Mesendoderm (in vitro differentiated cells): ENCODE measurements around the gene KLHL6.

Source experiments
- DNase-seq: peaks from one replicate; pipeline ENCODE4 v3.0.0; 2013
- H2AK5ac ChIP-seq: 2 replicates; pipeline ENCODE4 v1.6.1; 2013; ENCODE audit warnings: low read length, inconsistent platforms
- H2BK120ac ChIP-seq: 2 replicates; pipeline ENCODE4 v1.6.1; 2013; ENCODE audit warnings: low read depth, mild to moderate bottlenecking, low read length, moderate library complexity, mixed read lengths
- H2BK15ac ChIP-seq: replicated peaks from 2 replicates; pipeline ENCODE4 v1.6.1; 2013; ENCODE audit warnings: low read depth, mild to moderate bottlenecking, moderate library complexity
- H2BK5ac ChIP-seq: 2 replicates; pipeline ENCODE4 v1.6.1; 2013; ENCODE audit warnings: low read length, inconsistent platforms
- H3K18ac ChIP-seq: 2 replicates; pipeline ENCODE4 v1.6.1; 2013; ENCODE audit warnings: mild to moderate bottlenecking, low read length, mixed read lengths
- H3K23ac ChIP-seq: one replicate; pipeline ENCODE4 v1.6.1; 2013; ENCODE audit warnings: low read length
- H3K27ac ChIP-seq: 2 replicates; pipeline ENCODE4 v1.5.1; 2013; ENCODE audit warnings: low read depth, mild to moderate bottlenecking, inconsistent platforms, low read length, moderate library complexity
- H3K27me3 ChIP-seq: 2 replicates; pipeline ENCODE4 v1.6.1; 2013; ENCODE audit warnings: low read length, control low read depth, mild to moderate bottlenecking, inconsistent platforms; ENCODE audit not compliant: insufficient read depth, poor library complexity
- H3K36me3 ChIP-seq: 2 replicates; pipeline ENCODE4 v1.6.1; 2013; ENCODE audit warnings: low read length, inconsistent platforms; ENCODE audit not compliant: control insufficient read depth, insufficient read depth
- H3K4ac ChIP-seq: one replicate; pipeline ENCODE4 v1.6.1; 2013; ENCODE audit warnings: low read depth, mild to moderate bottlenecking, low read length, moderate library complexity
- H3K4me1 ChIP-seq: 2 replicates; pipeline ENCODE4 v1.6.1; 2013; ENCODE audit warnings: low read depth, low read length, inconsistent platforms; ENCODE audit not compliant: control insufficient read depth
- H3K4me2 ChIP-seq: 2 replicates; pipeline ENCODE4 v1.6.1; 2013; ENCODE audit warnings: low read length
- H3K4me3 ChIP-seq: 2 replicates; pipeline ENCODE4 v1.5.1; 2013; ENCODE audit warnings: mild to moderate bottlenecking, low read length
- H3K56ac ChIP-seq: one replicate; pipeline ENCODE4 v1.6.1; 2013; ENCODE audit warnings: low read length
- H3K79me1 ChIP-seq: 2 replicates; pipeline ENCODE4 v1.6.1; 2013; ENCODE audit warnings: low read length, inconsistent platforms
- H3K79me2 ChIP-seq: 2 replicates; pipeline ENCODE4 v1.6.1; 2013; ENCODE audit warnings: mild to moderate bottlenecking, low read length; ENCODE audit not compliant: control insufficient read depth, insufficient read depth
- H3K9ac ChIP-seq: 2 replicates; pipeline ENCODE4 v1.6.1; 2013; ENCODE audit warnings: low read length, inconsistent platforms
- H4K5ac ChIP-seq: one replicate; pipeline ENCODE4 v1.6.1; 2013; ENCODE audit warnings: low read length
- H4K8ac ChIP-seq: one replicate; pipeline ENCODE4 v1.6.1; 2013; ENCODE audit warnings: low read depth, mild to moderate bottlenecking, control low read depth, low read length, moderate library complexity
- WGBS: extraction: QIAGEN DNeasy Blood & Tissue Kit; methylation state at CpG from one replicate; pipeline ENCODE4 v1.1.7; 2013; ENCODE audit warnings: low lambda C conversion rate, missing lambda C conversion rate; ENCODE audit not compliant: insufficient coverage; ENCODE audit errors: extremely low coverage; 5-methylcytosine and 5-hydroxymethylcytosine counted together

Gene KLHL6

DNA sequence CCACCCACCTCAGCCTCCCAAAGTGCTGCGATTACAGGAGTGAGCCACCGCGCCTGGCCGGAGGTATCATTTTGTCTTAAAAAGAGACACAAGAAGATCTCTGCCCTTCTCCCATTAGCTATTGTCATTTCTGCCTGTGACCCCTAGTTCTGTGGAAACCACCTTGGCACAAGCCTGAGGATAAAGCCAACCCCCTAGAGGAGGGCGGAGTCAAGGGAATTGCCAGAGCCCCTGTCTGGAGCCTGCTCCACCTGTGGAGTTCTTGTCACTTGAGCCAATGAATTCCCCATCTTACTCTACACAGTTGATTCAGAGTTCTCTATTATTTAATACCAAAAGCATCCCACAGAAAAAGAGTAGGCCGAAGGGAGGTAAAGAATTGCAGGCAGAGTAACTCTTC is 34.9 kb upstream of the KLHL6 start:
- no peak overlapping the region for H3K18ac ChIP-seq
- H2BK15ac ChIP-seq, result no peak overlapping the region
- H4K5ac ChIP-seq, result no peak overlapping the region
- no CpG with 5 or more reads among the region's 6 CpGs for WGBS
- no peak overlapping the region for H3K56ac ChIP-seq
- H3K9ac ChIP-seq, result no peak overlapping the region
- no peak overlapping the region for H2AK5ac ChIP-seq
- no peak overlapping the region for H2BK5ac ChIP-seq
- no peaks in the 10 kb centered on the region for H3K27me3 ChIP-seq
- H3K23ac ChIP-seq, result no peak overlapping the region
- H4K8ac ChIP-seq, result no peak overlapping the region
- H3K79me1 ChIP-seq, result no peaks in the 10 kb centered on the region
- H3K4me3 ChIP-seq, result no peak overlapping the region
- H3K36me3 ChIP-seq, result no peaks in the 10 kb centered on the region
- H3K27ac ChIP-seq, result no peak overlapping the region
- H3K79me2 ChIP-seq, result no peaks in the 10 kb centered on the region
- no peak overlapping the region for H3K4me2 ChIP-seq
- peaks cover 3% of the 10 kb centered on the region for H3K4me1 ChIP-seq
- no peak overlapping the region for H3K4ac ChIP-seq
- DNase-seq, result no peak
- H2BK120ac ChIP-seq, result no peak overlapping the region

DNA sequence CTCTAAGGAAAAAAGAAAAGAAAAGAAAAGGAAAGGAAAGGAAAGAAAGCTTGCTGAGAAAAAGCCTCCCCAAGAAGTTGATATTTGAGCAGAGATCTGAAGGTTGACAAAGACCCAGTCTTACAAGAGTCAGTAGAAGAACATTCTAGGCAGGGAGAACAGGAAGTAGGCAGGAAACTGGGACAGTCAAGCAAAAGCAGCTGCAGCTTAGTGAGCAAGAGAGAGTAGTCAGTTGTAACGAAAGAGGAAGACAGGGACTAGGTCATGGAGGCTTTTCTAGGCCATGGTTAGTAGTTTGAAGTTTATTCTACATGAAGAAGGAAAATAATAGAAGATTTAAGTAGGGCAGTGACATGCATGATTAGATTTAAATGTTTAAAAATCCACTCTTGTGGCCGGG is 31.8 kb upstream of the KLHL6 start:
- Histone ChIP-seq H3K4me1 (peaks cover 17% of the 10 kb centered on the region), H3K4ac (no peak overlapping the region), H3K23ac (no peak overlapping the region), H3K79me2 (no peaks in the 10 kb centered on the region), H3K27me3 (no peaks in the 10 kb centered on the region), H4K8ac (no peak overlapping the region), H3K18ac (no peak overlapping the region), H3K36me3 (no peaks in the 10 kb centered on the region), H2BK5ac (no peak overlapping the region), H2BK120ac (no peak overlapping the region), H3K27ac (no peak overlapping the region), H3K4me2 (no peak overlapping the region), H3K79me1 (no peaks in the 10 kb centered on the region), H3K4me3 (no peak overlapping the region), H2AK5ac (no peak overlapping the region), H2BK15ac (no peak overlapping the region), H3K56ac (no peak overlapping the region), H4K5ac (no peak overlapping the region), H3K9ac (no peak overlapping the region)
- no peak for DNase-seq
- no CpG with 5 or more reads among the region's 2 CpGs for WGBS

GRCh38 chr3:183586477-183586876 is 31.0 kb upstream of the KLHL6 start:
- no peak for DNase-seq
- WGBS, result no CpG with 5 or more reads among the region's 5 CpGs
- no peak overlapping the region for H3K9ac ChIP-seq
- no peak overlapping the region for H3K23ac ChIP-seq
- H3K4me2 ChIP-seq, result no peak overlapping the region
- H2AK5ac ChIP-seq, result peak overlapping the region; percentile 9
- H4K8ac ChIP-seq, result no peak overlapping the region
- no peaks in the 10 kb centered on the region for H3K79me1 ChIP-seq
- no peak overlapping the region for H4K5ac ChIP-seq
- no peak overlapping the region for H3K56ac ChIP-seq
- no peak overlapping the region for H3K18ac ChIP-seq
- H2BK15ac ChIP-seq, result no peak overlapping the region
- no peak overlapping the region for H3K27ac ChIP-seq
- H3K79me2 ChIP-seq, result no peaks in the 10 kb centered on the region
- H2BK120ac ChIP-seq, result no peak overlapping the region
- no peaks in the 10 kb centered on the region for H3K27me3 ChIP-seq
- H3K4ac ChIP-seq, result no peak overlapping the region
- no peak overlapping the region for H3K4me3 ChIP-seq
- no peak overlapping the region for H2BK5ac ChIP-seq
- H3K4me1 ChIP-seq, result peaks cover 14% of the 10 kb centered on the region
- H3K36me3 ChIP-seq, result no peaks in the 10 kb centered on the region

GRCh38 chr3:183584914-183585280 is 29.4 kb upstream of the KLHL6 start:
- H2AK5ac ChIP-seq, result no peak overlapping the region
- no peak overlapping the region for H3K4me3 ChIP-seq
- no peak overlapping the region for H2BK15ac ChIP-seq
- no peaks in the 10 kb centered on the region for H3K79me2 ChIP-seq
- no peak overlapping the region for H3K56ac ChIP-seq
- no peak overlapping the region for H2BK5ac ChIP-seq
- no peak overlapping the region for H3K4ac ChIP-seq
- H3K4me1 ChIP-seq, result peaks cover 14% of the 10 kb centered on the region
- no peaks in the 10 kb centered on the region for H3K79me1 ChIP-seq
- no peak overlapping the region for H3K9ac ChIP-seq
- H3K4me2 ChIP-seq, result no peak overlapping the region
- H3K36me3 ChIP-seq, result no peaks in the 10 kb centered on the region
- no peak overlapping the region for H4K5ac ChIP-seq
- H3K27ac ChIP-seq, result no peak overlapping the region
- no peak overlapping the region for H3K18ac ChIP-seq
- no peaks in the 10 kb centered on the region for H3K27me3 ChIP-seq
- no peak overlapping the region for H4K8ac ChIP-seq
- H3K23ac ChIP-seq, result no peak overlapping the region
- no peak for DNase-seq
- no CpG with 5 or more reads among the region's 3 CpGs for WGBS
- no peak overlapping the region for H2BK120ac ChIP-seq

DNA sequence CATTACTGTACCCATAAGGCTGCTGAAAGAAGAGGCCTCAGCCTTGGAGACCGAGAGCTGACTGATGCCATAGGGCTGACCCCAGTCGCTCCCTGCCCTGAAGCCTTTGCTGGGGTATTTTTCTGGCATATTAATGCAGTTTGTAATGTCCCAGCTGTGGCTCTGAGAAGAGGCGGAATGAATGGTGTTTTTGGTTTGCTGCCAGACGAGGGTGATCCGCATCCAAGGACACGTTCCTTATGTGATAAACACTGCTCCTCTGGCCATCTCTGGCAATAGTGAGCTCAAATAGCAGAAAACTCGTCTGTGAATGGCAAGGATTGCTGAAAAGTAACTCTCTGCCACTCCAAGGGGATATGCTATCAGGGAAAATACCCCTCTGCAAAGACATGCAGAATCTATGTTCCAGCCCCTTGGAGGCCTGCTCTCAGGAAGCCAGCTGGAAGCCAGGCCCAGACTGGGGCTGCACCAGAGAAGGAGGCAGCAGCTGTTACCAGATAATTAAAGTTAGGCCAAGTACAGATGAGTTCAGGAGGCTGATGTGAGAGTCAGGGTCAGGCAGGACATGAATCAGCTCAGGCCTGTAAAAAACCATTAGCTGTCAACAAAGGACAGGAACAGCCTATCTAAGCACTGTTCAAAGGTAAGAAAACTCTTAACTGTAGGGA is 28.9 kb upstream of the KLHL6 start:
- peak; percentile 83 for DNase-seq
- WGBS, result no CpG with 5 or more reads among the region's 7 CpGs
- no peak overlapping the region for H2BK15ac ChIP-seq

More for the DNA sequence above, 28.9 kb upstream of the KLHL6 start:
- no peaks in the 10 kb centered on the region for H3K79me2 ChIP-seq
- peaks cover 14% of the 10 kb centered on the region for H3K4me1 ChIP-seq
- H3K4me3 ChIP-seq, result no peak overlapping the region
- no peak overlapping the region for H3K4me2 ChIP-seq
- H3K56ac ChIP-seq, result peak overlapping the region; percentile 76
- peak overlapping the region; percentile 74 for H3K4ac ChIP-seq
- peak overlapping the region; percentile 36 for H3K9ac ChIP-seq
- peak overlapping the region; percentile 7 for H3K18ac ChIP-seq
- H2AK5ac ChIP-seq, result peak overlapping the region; percentile 96
- peak overlapping the region; percentile 79 for H2BK5ac ChIP-seq
- H3K27me3 ChIP-seq, result no peaks in the 10 kb centered on the region
- peak overlapping the region; percentile 4 for H2BK120ac ChIP-seq
- H3K36me3 ChIP-seq, result no peaks in the 10 kb centered on the region
- no peaks in the 10 kb centered on the region for H3K79me1 ChIP-seq
- H3K27ac ChIP-seq, result peak overlapping the region; percentile 70
- no peak overlapping the region for H4K8ac ChIP-seq
- H3K23ac ChIP-seq, result peak overlapping the region; percentile 83
- H4K5ac ChIP-seq, result no peak overlapping the region
